ENCODE measurements around the gene IQCC.
"Not testable (repeated sequence)": the region's sequence is repeated elsewhere in the genome, so short reads cannot be mapped to it uniquely, and the experiment has no call there.

The IQCC gene

GRCh38 chr1:32205401-32206370 is at the start of gene IQCC:
Gene IQCC, plus strand, starts transcription at chr1:32205671. Its CDS starts 11 bp downstream, at chr1:32205682.
- peak; percentile 96 to 98 for DNase-seq

- DNase-seq: no peak
These were observed 46.3 kb upstream of the IQCC start for GRCh38 chr1:32159189-32159588.

- no peak for DNase-seq
These were observed 42.1 kb upstream of the IQCC start for GRCh38 chr1:32163405-32163804.

GRCh38 chr1:32165633-32166032 is 39.8 kb upstream of the IQCC start:
- DNase-seq: not testable (repeated sequence)

GRCh38 chr1:32170991-32171390 is 34.5 kb upstream of the IQCC start:
- no peak for DNase-seq

GRCh38 chr1:32172621-32173245 is 32.7 kb upstream of the IQCC start:
- DNase-seq: no peak

GRCh38 chr1:32178380-32179192 is 26.9 kb upstream of the IQCC start:
- peak in 1 of 2 experiments; percentile 54 for DNase-seq

GRCh38 chr1:32179193-32179442 is 26.4 kb upstream of the IQCC start:
- DNase-seq: peak in 1 of 2 experiments; percentile 64

GRCh38 chr1:32179443-32180185 is 25.9 kb upstream of the IQCC start, which contains the start of gene TXLNA:
Gene TXLNA, plus strand, starts transcription at chr1:32179675. Its CDS starts 671 bp downstream, at chr1:32180346.
- DNase-seq: peak; percentile 93 to 97

- DNase-seq: peak; percentile 30 to 46
These were observed 25.0 kb upstream of the IQCC start for GRCh38 chr1:32180186-32181060.

- DNase-seq: no peak
These were observed 24.4 kb upstream of the IQCC start for GRCh38 chr1:32181065-32181464.

GRCh38 chr1:32181563-32181962 is 23.9 kb upstream of the IQCC start:
- DNase-seq: no peak

- DNase-seq: no peak
These were observed 23.4 kb upstream of the IQCC start for GRCh38 chr1:32182060-32182459.

- no peak for DNase-seq
These were observed 20.8 kb upstream of the IQCC start for GRCh38 chr1:32184650-32185049.

- no peak for DNase-seq
These were observed 19.4 kb upstream of the IQCC start for GRCh38 chr1:32186077-32186476.

GRCh38 chr1:32186491-32186890 is 19.0 kb upstream of the IQCC start:
- DNase-seq: no peak

GRCh38 chr1:32187850-32188249 is 17.6 kb upstream of the IQCC start:
- no peak for DNase-seq

GRCh38 chr1:32192220-32192948 is 13.1 kb upstream of the IQCC start:
- no peak for DNase-seq

- no peak for DNase-seq
These were observed 10.5 kb upstream of the IQCC start for GRCh38 chr1:32194984-32195383.

GRCh38 chr1:32195531-32195930 is 9.9 kb upstream of the IQCC start:
- no peak for DNase-seq

All from NCI-H2081 (cell line).